Fibroblast of villous mesenchyme (primary cell): Measurements from ENCODE around the gene OR10H3. TPM values are rescaled to one million over a fixed set of nuclear protein-coding genes. Genes with fewer than 3 reads are reported as not detected.

ENCODE experiments used
- DNase-seq: peaks from one replicate; pipeline ENCODE4 v3.0.0-alpha.2; 2010; ENCODE audit warnings: low read depth
- H3K4me3 ChIP-seq: 2 replicates; pipeline ENCODE4 v1.5.1; 2011; ENCODE audit warnings: low read depth, mild to moderate bottlenecking, low read length
- total RNA-seq: library from RNA; depleted of rRNA; stranded (reverse); fragments of >200 nt; gene quantifications from 2 replicates; pipeline ENCODE4 v1.2.3, GENCODE V29; 2012
- TF ChIP-seq, protein P1 (sequence below): IDR thresholded peaks from 2 replicates; pipeline ENCODE4 v1.5.1; 2012; ENCODE audit warnings: low read depth, mild to moderate bottlenecking, low read length; ENCODE audit not compliant: insufficient read depth

The OR10H3 gene
- total RNA-seq, 1 donor: not detected

DNA sequence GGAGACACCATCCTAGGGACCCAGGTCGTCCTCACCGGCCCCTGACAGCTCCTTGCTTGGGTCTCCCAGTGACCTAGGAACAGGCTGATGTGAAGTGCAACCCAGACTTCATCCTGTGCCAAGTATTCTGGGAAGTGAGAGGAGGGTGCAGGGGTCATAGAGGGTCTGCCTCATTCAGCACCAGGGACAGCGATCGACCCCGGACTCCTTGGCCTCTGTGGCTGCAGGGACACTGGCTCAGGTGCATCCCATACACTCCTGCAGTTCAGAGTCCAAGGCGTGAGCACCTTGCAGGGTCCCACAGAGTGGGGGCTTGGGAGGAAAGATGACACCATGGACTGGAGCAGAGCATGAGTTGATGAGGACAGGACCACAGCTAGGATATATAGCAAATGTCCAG lies 20.0 kb upstream of the OR10H3 start:
- no peak for DNase-seq
- TF ChIP-seq, protein P1, sequence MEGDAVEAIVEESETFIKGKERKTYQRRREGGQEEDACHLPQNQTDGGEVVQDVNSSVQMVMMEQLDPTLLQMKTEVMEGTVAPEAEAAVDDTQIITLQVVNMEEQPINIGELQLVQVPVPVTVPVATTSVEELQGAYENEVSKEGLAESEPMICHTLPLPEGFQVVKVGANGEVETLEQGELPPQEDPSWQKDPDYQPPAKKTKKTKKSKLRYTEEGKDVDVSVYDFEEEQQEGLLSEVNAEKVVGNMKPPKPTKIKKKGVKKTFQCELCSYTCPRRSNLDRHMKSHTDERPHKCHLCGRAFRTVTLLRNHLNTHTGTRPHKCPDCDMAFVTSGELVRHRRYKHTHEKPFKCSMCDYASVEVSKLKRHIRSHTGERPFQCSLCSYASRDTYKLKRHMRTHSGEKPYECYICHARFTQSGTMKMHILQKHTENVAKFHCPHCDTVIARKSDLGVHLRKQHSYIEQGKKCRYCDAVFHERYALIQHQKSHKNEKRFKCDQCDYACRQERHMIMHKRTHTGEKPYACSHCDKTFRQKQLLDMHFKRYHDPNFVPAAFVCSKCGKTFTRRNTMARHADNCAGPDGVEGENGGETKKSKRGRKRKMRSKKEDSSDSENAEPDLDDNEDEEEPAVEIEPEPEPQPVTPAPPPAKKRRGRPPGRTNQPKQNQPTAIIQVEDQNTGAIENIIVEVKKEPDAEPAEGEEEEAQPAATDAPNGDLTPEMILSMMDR: no peak
- H3K4me3 ChIP-seq: no peak overlapping the region

DNA sequence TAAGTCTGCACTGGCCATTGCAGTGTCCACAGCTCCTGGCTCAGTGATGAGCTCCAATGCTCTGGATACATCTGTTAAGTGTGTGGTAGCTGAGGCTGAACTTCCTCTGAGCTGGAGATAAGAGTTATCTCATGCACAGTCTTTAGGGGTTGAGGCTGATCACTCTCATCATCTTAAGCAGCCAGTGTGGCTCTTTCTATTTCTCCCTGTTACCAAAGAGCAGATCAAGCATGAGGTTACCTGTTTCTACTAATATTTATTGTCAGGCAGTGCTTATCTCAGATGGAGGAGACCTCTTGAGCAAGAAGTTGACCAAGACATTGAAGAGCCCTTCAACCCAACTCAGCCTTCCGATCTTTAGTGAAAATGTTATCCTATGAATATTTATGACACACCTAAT lies 16.5 kb upstream of the OR10H3 start:
- no peak overlapping the region for H3K4me3 ChIP-seq
- DNase-seq: no peak
- TF ChIP-seq, protein P1: no peak

DNA sequence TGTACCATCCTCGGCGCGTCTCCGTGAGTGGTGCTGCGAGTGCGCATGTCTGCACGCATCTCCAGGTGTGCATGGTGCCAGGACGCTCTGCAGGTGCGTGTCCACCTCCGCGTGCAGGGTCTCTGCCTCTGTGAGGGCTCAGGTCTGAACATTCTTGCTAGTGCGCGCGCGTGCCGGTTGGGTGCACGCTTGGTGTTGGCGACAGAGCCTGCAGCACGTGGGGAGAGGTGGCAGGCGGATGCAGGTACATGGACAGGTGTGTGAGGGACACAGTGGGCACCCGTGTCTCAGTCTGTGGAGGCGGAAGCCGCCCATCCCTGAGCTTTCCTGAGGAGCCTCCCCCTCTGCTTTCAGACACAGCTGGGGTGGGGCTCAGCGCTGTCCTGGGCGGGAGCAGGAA lies 14.8 kb upstream of the OR10H3 start:
- DNase-seq: no peak
- no peak overlapping the region for H3K4me3 ChIP-seq
- TF ChIP-seq, protein P1: no peak

DNA sequence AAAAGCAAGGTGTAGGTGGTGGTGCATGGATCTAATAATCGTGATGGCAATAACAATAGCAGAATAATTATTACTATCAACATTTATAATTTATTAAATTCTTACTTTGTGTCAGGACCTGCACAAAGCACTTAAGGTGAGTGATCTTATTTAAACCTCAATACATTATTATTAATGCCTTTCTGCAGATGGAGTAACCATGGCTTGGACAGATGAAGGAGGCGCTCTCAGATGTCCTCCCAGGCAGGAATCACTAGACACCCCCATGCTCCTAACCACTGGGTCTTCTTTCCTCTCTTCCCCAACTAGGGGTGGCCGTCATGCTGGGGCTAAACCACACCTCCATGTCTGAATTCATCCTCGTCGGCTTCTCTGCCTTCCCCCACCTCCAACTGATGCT lies 10.1 kb upstream of the OR10H3 start, which contains the start of gene OR10H2:
TSS of gene OR10H2 (plus strand) at position 301 of the 400 bp plus-strand sequence. CDS start at position 321, 20 bp downstream.
- H3K4me3 ChIP-seq: no peak within 1 kb of the TSS
- no peak for DNase-seq
- TF ChIP-seq, protein P1: no peak

DNA sequence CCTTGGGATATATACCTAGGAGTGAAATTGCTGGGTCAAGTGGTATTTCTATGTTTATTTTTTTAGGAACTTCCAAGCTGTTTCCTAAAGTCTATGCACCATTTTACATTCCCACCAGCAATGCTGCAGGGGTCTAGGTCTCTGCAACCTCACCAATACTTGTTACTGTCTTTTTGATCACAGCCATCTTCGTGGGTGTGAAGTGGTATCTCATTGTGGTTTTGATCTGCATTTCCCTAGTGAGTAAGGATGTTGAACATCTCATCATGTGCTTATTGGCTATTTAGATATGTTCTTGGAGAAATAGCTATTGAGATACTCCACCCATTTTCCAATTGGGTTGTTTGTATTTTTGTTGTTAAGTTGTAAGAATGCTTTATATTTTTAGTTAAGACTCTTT lies 7.2 kb upstream of the OR10H3 start:
- TF ChIP-seq, protein P1: no peak
- no peak overlapping the region for H3K4me3 ChIP-seq
- no peak for DNase-seq

DNA sequence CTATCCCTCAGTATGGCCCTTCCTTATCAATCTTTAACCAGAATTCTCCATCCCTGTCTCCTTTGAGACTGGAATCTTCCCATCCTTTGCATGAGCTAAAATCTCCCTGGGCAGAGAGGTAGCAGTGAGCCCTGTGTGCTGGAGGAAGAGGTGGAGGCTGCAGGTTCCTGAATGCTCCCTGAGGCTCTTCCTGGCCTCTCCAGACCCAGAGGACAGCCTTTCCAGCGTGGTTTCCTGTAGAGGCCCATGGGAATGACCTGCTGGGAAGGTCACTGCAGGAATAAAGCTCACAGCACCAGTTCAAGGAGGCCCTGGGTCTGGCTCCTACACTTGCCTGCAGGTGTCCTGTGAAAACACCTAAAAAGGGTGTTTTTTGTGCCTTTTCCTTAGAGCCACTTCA lies 5.4 kb upstream of the OR10H3 start:
- TF ChIP-seq, protein P1: no peak
- no peak overlapping the region for H3K4me3 ChIP-seq
- DNase-seq: no peak

DNA sequence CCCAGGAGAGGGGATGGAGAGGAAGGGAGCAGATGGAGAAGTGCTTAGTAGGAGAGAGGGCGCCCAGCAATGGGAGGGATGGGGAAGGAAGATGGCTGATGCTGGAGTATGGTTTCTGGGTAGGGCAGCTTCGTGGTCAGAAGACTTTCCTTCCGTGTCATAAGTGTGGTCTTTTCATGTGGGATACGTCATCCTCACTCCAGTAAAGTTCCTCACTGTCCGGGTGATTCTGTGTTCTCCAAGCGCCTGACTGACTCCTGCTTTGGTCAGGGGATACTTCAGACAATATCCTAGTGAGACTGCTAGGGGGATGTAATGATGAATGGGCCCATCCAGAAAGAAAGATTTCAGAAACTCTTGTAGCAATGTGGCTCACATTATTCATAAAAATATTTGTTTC lies 3.9 kb upstream of the OR10H3 start:
- DNase-seq: no peak
- no peak overlapping the region for H3K4me3 ChIP-seq
- TF ChIP-seq, protein P1: no peak
